Neutrophil (primary cell): ENCODE results near the gene TEX19.

Experiments used
- H3K27ac ChIP-seq: fragments of 200-600 bp; sonication (generic); 2 replicates; pipeline ENCODE4 v1.5.1; 2016; ENCODE audit warnings: mild to moderate bottlenecking, moderate library complexity
- H3K27me3 ChIP-seq: fragments of 200-600 bp; sonication (generic); 2 replicates; pipeline ENCODE4 v1.6.0; 2016; ENCODE audit warnings: mild to moderate bottlenecking
- H3K36me3 ChIP-seq: fragments of 200-600 bp; sonication (generic); 2 replicates; pipeline ENCODE4 v1.5.1; 2017
- H3K4me1 ChIP-seq, 2 experiments: fragments of 200-600 bp in 1 of 2; sonication (generic) in 1 of 2; 1 replicate in 1 of 2; 2 replicates in 1 of 2; pipeline versions ENCODE4 v1.5.1 to v1.6.1; 2013 to 2016; ENCODE audit warnings: low read depth in 1 of 2, low read length in 1 of 2, mild to moderate bottlenecking in 1 of 2, moderate library complexity in 1 of 2; ENCODE audit not compliant: control insufficient read depth in 1 of 2, insufficient read depth in 1 of 2
- H3K4me3 ChIP-seq, 2 experiments: fragments of 200-600 bp in 1 of 2; sonication (generic) in 1 of 2; 1 replicate in 1 of 2; 2 replicates in 1 of 2; pipeline ENCODE4 v1.5.1; 2013 to 2016; ENCODE audit warnings: low read depth in 1 of 2, low read length in 1 of 2, mild to moderate bottlenecking in 1 of 2, moderate library complexity in 1 of 2
- H3K9me3 ChIP-seq: fragments of 200-600 bp; sonication (generic); 2 replicates; pipeline ENCODE4 v1.5.1; 2016
- TF ChIP-seq, protein P1 (sequence below): fragments of 200-600 bp; sonication (generic); IDR thresholded peaks from 2 replicates; pipeline ENCODE4 v1.5.1; 2016; ENCODE audit warnings: antibody characterized with exemption

The TEX19 gene

DNA sequence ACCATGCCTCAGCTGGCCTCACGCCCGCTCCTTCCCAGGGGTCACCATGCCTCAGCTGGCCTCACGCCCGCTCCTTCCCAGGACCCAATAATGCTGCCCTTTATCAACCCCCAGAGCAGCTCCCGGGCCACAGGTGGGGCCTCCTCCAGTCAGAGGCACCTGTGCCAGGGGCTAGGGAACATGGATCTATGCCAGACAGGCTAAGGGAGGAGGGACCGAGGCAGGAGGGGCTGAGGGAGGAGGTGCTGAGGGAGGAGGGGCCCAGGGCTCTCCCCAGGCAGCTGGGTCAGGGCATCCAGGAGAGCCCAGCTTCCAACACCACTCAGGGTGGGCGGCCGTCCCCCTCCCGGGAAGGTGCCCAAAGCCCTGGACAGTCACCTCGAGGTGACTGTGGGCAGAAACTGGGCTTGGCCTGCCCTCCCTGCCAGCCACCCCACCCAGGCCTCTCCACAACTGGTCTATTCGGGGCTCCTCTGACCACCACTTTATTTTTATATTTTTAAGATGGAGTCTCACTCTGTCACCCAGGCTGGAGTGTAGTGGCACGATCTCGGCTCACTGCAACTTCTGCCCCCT is 31.9 kb downstream of the TEX19 start:
- H3K27me3 ChIP-seq, result peaks cover 37% of the 10 kb centered on the region
- H3K36me3 ChIP-seq, result no peaks in the 10 kb centered on the region
- no peak overlapping the region for H3K4me3 ChIP-seq
- no peaks in the 10 kb centered on the region for H3K9me3 ChIP-seq
- H3K27ac ChIP-seq, result no peak overlapping the region
- TF ChIP-seq, protein P1, sequence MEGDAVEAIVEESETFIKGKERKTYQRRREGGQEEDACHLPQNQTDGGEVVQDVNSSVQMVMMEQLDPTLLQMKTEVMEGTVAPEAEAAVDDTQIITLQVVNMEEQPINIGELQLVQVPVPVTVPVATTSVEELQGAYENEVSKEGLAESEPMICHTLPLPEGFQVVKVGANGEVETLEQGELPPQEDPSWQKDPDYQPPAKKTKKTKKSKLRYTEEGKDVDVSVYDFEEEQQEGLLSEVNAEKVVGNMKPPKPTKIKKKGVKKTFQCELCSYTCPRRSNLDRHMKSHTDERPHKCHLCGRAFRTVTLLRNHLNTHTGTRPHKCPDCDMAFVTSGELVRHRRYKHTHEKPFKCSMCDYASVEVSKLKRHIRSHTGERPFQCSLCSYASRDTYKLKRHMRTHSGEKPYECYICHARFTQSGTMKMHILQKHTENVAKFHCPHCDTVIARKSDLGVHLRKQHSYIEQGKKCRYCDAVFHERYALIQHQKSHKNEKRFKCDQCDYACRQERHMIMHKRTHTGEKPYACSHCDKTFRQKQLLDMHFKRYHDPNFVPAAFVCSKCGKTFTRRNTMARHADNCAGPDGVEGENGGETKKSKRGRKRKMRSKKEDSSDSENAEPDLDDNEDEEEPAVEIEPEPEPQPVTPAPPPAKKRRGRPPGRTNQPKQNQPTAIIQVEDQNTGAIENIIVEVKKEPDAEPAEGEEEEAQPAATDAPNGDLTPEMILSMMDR, result no peak
- peaks cover 10% of the 10 kb centered on the region in 2 experiments for H3K4me1 ChIP-seq

DNA sequence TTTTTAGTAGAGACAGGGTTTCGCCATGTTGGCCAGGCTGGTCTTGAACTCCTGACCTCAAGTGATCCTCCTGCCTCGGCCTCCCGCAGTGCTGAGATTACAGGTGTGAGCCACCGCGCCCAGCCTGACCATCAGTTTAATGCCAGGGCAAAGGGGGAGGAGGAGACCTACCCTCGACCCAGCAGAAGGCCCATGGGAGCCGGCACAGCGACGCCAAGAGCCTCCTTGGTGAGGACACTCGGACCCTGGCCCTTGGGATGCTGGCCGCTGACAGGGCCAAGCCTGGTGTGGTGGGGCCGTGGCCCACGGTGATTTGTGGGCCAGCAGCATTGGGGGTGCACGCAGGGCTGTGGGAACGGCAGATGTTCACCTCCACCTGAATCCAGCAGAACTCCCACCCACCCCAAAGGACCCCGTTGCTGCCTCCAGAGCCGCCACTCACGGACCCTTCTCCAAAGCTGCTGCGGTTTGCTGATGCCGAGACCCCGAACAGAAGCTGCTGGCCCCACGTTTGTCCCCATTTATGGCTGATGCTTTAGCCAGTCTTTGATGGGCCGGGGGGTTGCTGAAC is 32.5 kb downstream of the TEX19 start:
- H3K27me3 ChIP-seq, result peaks cover 31% of the 10 kb centered on the region
- H3K9me3 ChIP-seq, result no peaks in the 10 kb centered on the region
- H3K4me3 ChIP-seq, result no peak overlapping the region
- no peaks in the 10 kb centered on the region for H3K36me3 ChIP-seq
- no peak overlapping the region for H3K27ac ChIP-seq
- TF ChIP-seq, protein P1, result no peak
- peaks cover 10% of the 10 kb centered on the region in 2 experiments for H3K4me1 ChIP-seq

DNA sequence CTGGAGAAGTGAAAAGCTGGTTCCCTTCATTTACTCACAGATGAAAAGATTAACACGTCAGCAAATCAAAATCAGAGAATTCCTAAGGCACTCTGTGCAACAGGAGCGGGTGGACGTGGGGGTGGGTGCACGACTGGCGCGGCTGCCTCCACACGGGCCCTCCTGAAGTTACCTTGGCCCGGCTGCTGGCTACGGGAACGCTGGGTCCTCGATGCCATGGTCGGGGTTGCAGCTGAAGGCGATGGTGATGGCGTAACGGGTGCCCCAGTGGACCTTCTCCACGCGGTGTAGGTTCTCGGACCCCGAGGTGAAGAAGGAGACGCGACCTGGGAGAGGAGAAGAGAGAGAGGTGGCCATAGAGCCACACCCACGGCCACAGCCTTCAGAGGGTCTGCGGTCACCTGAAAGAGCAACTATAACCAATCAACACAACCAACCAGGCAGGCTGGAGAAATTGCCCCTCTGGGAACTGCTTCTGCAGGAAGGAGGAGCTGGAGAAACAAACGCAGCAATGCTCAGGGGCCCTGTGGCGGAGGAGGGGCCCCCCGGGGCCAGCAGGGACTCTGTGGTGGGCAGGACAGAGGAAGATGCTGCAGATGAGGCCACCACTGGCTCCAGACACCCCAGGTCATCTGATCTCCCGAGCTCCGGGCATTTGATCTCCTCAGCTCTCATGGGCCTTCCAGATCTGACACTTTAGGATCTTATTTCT is 33.3 kb downstream of the TEX19 start:
- Histone ChIP-seq H3K9me3 (no peaks in the 10 kb centered on the region), H3K4me1 (peaks cover 4% of the 10 kb centered on the region in 2 experiments), H3K4me3 (no peak overlapping the region), H3K36me3 (no peaks in the 10 kb centered on the region), H3K27me3 (peaks cover 23% of the 10 kb centered on the region), H3K27ac (no peak overlapping the region)
- TF ChIP-seq, protein P1, result no peak

DNA sequence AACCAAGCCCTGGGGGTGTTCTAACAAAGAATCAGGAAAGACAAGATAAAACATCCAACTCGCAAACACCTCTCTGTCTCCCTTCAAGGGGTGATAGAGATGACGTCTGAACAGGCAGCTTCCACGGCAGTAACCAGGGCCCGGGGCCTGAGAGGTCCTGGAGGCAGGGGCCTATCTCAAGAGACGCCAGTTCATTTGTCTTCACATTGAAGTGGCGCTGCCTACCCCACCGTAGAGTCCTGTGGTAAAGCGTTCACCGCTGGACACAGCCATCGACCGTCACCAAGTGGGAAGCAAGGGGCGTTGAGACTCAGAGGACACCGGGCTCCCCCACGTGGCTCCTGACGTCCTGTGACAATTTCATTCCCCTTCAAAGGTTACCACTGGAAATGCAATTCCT is 33.9 kb downstream of the TEX19 start:
- TF ChIP-seq, protein P1, result no peak
- H3K4me1 ChIP-seq, result no peaks in the 10 kb centered on the region
- H3K4me3 ChIP-seq, result no peak overlapping the region
- H3K9me3 ChIP-seq, result no peaks in the 10 kb centered on the region
- H3K27ac ChIP-seq, result no peak overlapping the region
- H3K27me3 ChIP-seq, result peaks cover 17% of the 10 kb centered on the region
- no peaks in the 10 kb centered on the region for H3K36me3 ChIP-seq

DNA sequence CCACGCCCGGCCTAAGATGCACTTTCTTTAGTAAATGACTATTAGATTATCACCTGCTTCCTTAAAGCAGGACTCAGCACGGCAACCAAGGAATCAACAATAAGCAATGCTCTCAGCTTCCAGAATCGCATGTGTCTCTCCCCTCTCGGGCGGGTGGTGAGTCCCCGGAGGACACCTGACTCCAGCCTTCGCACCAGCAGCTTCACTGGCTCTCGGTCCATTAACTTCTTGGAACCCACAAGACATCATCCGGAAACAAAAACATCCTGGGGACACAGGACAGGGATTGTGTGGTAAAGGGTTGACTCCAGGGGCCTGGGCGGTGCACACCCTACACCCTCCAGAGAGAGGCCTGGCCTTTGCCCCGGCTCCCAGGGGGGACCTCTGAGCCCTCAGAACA is 35.2 kb downstream of the TEX19 start:
- Histone ChIP-seq H3K36me3 (no peaks in the 10 kb centered on the region), H3K4me1 (peaks cover 0 to 2% of the 10 kb centered on the region in 2 experiments), H3K4me3 (no peak overlapping the region), H3K27ac (no peak overlapping the region), H3K27me3 (peaks cover 4% of the 10 kb centered on the region), H3K9me3 (no peaks in the 10 kb centered on the region)
- TF ChIP-seq, protein P1, result no peak
